HEK293 (cell line): ENCODE results near the gene MS4A6A.

Experiments
- CTCF ChIA-PET: fragments of 350-600 bp; formaldehyde crosslinking; extraction: SDS; loops from one replicate; lab custom pipeline; 2021; ENCODE audit warnings: antibody characterized with exemption; lab: Yijun Ruan, JAX
- POLR2A ChIA-PET: fragments of 300-600 bp; formaldehyde crosslinking; extraction: SDS; loops from one replicate; lab custom pipeline; 2020; ENCODE audit warnings: antibody characterized with exemption, inconsistent platforms; lab: Yijun Ruan, JAX
- H3K27ac ChIP-seq: fragments of 200-500 bp; sonication (Bioruptor generic); 2 replicates; pipeline ENCODE4 v1.5.1; 2014; ENCODE audit warnings: low read depth, low read length, control low read depth, inconsistent platforms; ENCODE audit errors: extremely low read depth
- H3K36me3 ChIP-seq, 2 experiments: fragments of 200-500 bp in 1 of 2; sonication (Bioruptor generic) in 1 of 2; 1 replicate in 1 of 2; 2 replicates in 1 of 2; pipeline ENCODE4 v1.5.1; 2014 to 2017; ENCODE audit warnings: inconsistent platforms in 2 of 2, low read length in 2 of 2; ENCODE audit not compliant: control insufficient read depth in 2 of 2, insufficient read depth in 1 of 2
- H3K4me1 ChIP-seq: fragments of 200-500 bp; sonication (Bioruptor generic); 2 replicates; pipeline ENCODE4 v1.5.1; 2014; ENCODE audit warnings: mild to moderate bottlenecking, low read length, inconsistent platforms; ENCODE audit not compliant: control insufficient read depth, insufficient read depth
- H3K4me3 ChIP-seq: 2 replicates; pipeline ENCODE4 v1.5.1; 2011; ENCODE audit warnings: low read depth, mild to moderate bottlenecking, control low read depth, low read length, moderate library complexity
- H3K9me3 ChIP-seq: fragments of 200-500 bp; sonication (Bioruptor generic); 2 replicates; pipeline ENCODE4 v1.5.1; 2014; ENCODE audit warnings: low read depth, low read length, inconsistent platforms; ENCODE audit not compliant: control insufficient read depth, insufficient read depth
- HOXC10 ChIP-seq: sonication (generic); formaldehyde crosslinking; IDR thresholded peaks from 2 replicates; pipeline ENCODE4 v1.8.1; 2023; ENCODE audit warnings: mild to moderate bottlenecking, missing genetic modification reagents
- SCRT2 ChIP-seq: fragments of 450-650 bp; formaldehyde crosslinking; IDR thresholded peaks from 2 replicates; pipeline ENCODE4 v1.5.1; 2016; ENCODE audit warnings: missing biosample characterization, missing genetic modification characterization
- YY2 ChIP-seq: fragments of 450-650 bp; formaldehyde crosslinking; IDR thresholded peaks from 2 replicates; pipeline ENCODE4 v1.5.1; 2016; ENCODE audit warnings: missing biosample characterization, missing genetic modification characterization
- ZBTB7A ChIP-seq: fragments of 450-650 bp; formaldehyde crosslinking; IDR thresholded peaks from 2 replicates; pipeline ENCODE4 v1.5.1; 2016; ENCODE audit warnings: low read depth, missing biosample characterization, missing genetic modification characterization
- ZFP41 ChIP-seq: fragments of 450-650 bp; formaldehyde crosslinking; IDR thresholded peaks from 2 replicates; pipeline ENCODE4 v1.5.1; 2016; ENCODE audit warnings: missing biosample characterization, missing genetic modification characterization, borderline replicate concordance
- ZNF121 ChIP-seq: fragments of 450-650 bp; formaldehyde crosslinking; IDR thresholded peaks from 2 replicates; pipeline ENCODE4 v1.5.1; 2016; ENCODE audit warnings: missing biosample characterization, missing genetic modification characterization
- ZNF132 ChIP-seq: fragments of 450-650 bp; formaldehyde crosslinking; IDR thresholded peaks from 2 replicates; pipeline ENCODE4 v1.5.1; 2017; ENCODE audit warnings: missing biosample characterization, missing genetic modification characterization, borderline replicate concordance
- ZNF138 ChIP-seq: fragments of 450-650 bp; formaldehyde crosslinking; IDR thresholded peaks from 2 replicates; pipeline ENCODE4 v1.5.1; 2016; ENCODE audit warnings: missing biosample characterization, missing genetic modification characterization, borderline replicate concordance
- ZNF169 ChIP-seq: fragments of 450-650 bp; formaldehyde crosslinking; IDR thresholded peaks from 2 replicates; pipeline ENCODE4 v1.5.1; 2016; ENCODE audit warnings: missing biosample characterization, missing genetic modification characterization
- ZNF223 ChIP-seq: fragments of 450-650 bp; formaldehyde crosslinking; IDR thresholded peaks from 2 replicates; pipeline ENCODE4 v1.5.1; 2016; ENCODE audit warnings: missing biosample characterization, missing genetic modification characterization
- ZNF292 ChIP-seq: fragments of 450-650 bp; formaldehyde crosslinking; IDR thresholded peaks from 2 replicates; pipeline ENCODE4 v1.5.1; 2016; ENCODE audit warnings: low read depth, missing biosample characterization, missing genetic modification characterization, borderline replicate concordance
- ZNF37A ChIP-seq: fragments of 450-650 bp; IDR thresholded peaks from 2 replicates; pipeline ENCODE4 v1.5.1; 2018; ENCODE audit warnings: missing biosample characterization, missing genetic modification characterization
- ZNF404 ChIP-seq: fragments of 450-650 bp; formaldehyde crosslinking; IDR thresholded peaks from 2 replicates; pipeline ENCODE4 v1.5.1; 2017; ENCODE audit warnings: missing biosample characterization, missing genetic modification characterization
- ZNF416 ChIP-seq: fragments of 450-650 bp; formaldehyde crosslinking; IDR thresholded peaks from 2 replicates; pipeline ENCODE4 v1.5.1; 2016; ENCODE audit warnings: missing biosample characterization, missing genetic modification characterization
- ZNF433 ChIP-seq: fragments of 450-650 bp; formaldehyde crosslinking; IDR thresholded peaks from 2 replicates; pipeline ENCODE4 v1.5.1; 2016; ENCODE audit warnings: missing biosample characterization, missing genetic modification characterization, low read depth
- ZNF48 ChIP-seq: fragments of 450-650 bp; formaldehyde crosslinking; IDR thresholded peaks from 2 replicates; pipeline ENCODE4 v1.5.1; 2016; ENCODE audit warnings: missing biosample characterization, missing genetic modification characterization
- ZNF670 ChIP-seq: fragments of 450-650 bp; formaldehyde crosslinking; IDR thresholded peaks from 2 replicates; pipeline ENCODE4 v1.5.1; 2016; ENCODE audit warnings: missing biosample characterization, missing genetic modification characterization, low read depth
- ZNF768 ChIP-seq: fragments of 450-650 bp; formaldehyde crosslinking; IDR thresholded peaks from 2 replicates; pipeline ENCODE4 v1.5.1; 2018; ENCODE audit warnings: missing biosample characterization, mild to moderate bottlenecking, missing genetic modification characterization
- ZNF791 ChIP-seq: fragments of 450-650 bp; formaldehyde crosslinking; IDR thresholded peaks from 2 replicates; pipeline ENCODE4 v1.5.1; 2016; ENCODE audit warnings: missing biosample characterization, missing genetic modification characterization
- ZNF792 ChIP-seq: fragments of 450-650 bp; formaldehyde crosslinking; IDR thresholded peaks from 2 replicates; pipeline ENCODE4 v1.5.1; 2016; ENCODE audit warnings: missing biosample characterization, missing genetic modification characterization
- ZNF830 ChIP-seq: fragments of 450-650 bp; IDR thresholded peaks from 2 replicates; pipeline ENCODE4 v1.5.0; 2018; ENCODE audit warnings: missing biosample characterization, missing genetic modification characterization, low read depth, mild to moderate bottlenecking, moderate library complexity
- ZSCAN30 ChIP-seq: fragments of 450-650 bp; IDR thresholded peaks from 2 replicates; pipeline ENCODE4 v1.5.1; 2018; ENCODE audit warnings: missing biosample characterization, mild to moderate bottlenecking, missing genetic modification characterization, moderate library complexity
- ZXDB ChIP-seq: fragments of 450-650 bp; formaldehyde crosslinking; IDR thresholded peaks from 2 replicates; pipeline ENCODE4 v1.5.1; 2016; ENCODE audit warnings: missing biosample characterization, missing genetic modification characterization
- TF ChIP-seq, protein P1 (sequence below): fragments of 450-650 bp; formaldehyde crosslinking; IDR thresholded peaks from 2 replicates; pipeline ENCODE4 v1.5.1; 2016; ENCODE audit warnings: missing biosample characterization, missing genetic modification characterization
- TF ChIP-seq, protein P2 (sequence below): fragments of 450-650 bp; formaldehyde crosslinking; IDR thresholded peaks from 2 replicates; pipeline ENCODE4 v1.5.1; 2016; ENCODE audit warnings: missing biosample characterization, missing genetic modification characterization
- TF ChIP-seq, protein P3 (sequence below): fragments of 450-650 bp; formaldehyde crosslinking; IDR thresholded peaks from 2 replicates; pipeline ENCODE4 v1.5.1; 2016; ENCODE audit warnings: missing biosample characterization, missing genetic modification characterization

Gene MS4A6A, protein sequence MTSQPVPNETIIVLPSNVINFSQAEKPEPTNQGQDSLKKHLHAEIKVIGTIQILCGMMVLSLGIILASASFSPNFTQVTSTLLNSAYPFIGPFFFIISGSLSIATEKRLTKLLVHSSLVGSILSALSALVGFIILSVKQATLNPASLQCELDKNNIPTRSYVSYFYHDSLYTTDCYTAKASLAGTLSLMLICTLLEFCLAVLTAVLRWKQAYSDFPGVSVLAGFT

DNA sequence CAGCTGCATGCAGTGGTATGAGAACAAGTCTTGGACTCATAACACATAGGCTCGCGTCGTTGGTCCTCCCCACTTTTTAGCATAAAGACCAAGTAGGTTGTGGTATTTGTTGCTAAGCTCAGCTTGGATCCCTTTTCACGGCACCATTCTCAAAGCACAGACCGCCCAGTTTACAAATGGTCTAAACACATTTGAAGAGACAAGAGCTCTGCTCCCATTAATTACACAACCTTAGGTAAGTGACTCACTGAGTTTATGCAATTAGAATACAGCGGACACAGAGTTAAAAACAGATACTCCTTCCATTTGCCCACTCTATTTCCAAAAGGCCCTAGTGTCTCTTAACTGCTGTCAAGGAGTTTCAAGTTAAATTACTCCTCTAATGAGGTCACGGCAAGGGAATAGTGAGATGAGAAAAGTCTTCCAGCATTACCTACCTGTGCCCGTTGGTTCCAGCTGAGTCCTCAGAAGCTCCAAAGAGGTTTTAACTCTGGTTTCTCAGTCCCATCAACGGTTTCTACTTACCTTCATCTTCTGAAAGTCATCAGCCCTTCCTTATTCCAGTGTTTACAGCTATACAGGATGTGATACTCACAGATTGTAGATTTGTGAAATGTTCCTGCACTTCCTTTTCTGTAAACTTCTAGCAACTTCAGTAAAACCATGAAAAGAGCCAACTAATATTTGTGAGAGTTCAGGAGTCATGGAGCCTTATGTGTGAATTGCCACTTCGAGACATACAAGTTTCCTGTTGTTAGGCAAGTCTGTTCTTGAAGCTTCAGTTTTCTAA lies at the start of gene MS4A6A:
MS4A6A (minus strand) TSS at position 543 of the 790 bp plus-strand sequence. CDS start 1,356 bp downstream, outside the sequence.
- CTCF ChIA-PET: interaction anchor here (0.8 to 1.9 kb wide), 2 partner anchors 10 to 68 kb away, joined by 3 to 16 read pairs; no protein-coding TSS in a partner anchor
- POLR2A ChIA-PET: no interaction called here

DNA sequence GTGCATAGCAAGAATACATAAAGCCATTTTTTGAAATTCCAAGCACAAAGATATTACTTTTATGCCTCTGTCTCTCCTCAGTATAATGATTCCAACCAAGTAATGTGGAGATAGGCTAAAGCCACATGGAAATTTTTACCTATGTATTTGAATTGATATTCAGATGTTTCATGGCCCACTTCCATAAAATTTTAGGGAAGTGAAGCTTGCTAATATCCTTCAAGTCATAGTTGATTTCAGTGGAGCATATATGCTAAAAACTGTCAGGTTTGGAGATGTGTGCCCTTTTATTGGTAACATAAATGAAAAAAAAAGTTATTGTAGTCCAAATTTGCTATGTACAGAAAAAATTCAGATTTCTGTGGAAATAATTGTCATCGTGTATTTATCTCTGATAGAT lies 47.8 kb upstream of the MS4A6A start:
- H3K4me3 ChIP-seq: no peak overlapping the region
- ChIA-PET POLR2A (no interaction called here), CTCF (interaction anchor here (1.0 kb wide), 1 partner anchor 21 kb away, joined by 5 read pairs; no protein-coding TSS in a partner anchor)
- no peaks in the 10 kb centered on the region for H3K9me3 ChIP-seq
- H3K27ac ChIP-seq: no peak overlapping the region
- no peaks in the 10 kb centered on the region for H3K4me1 ChIP-seq
- no peaks in the 10 kb centered on the region for H3K36me3 ChIP-seq
- TF ChIP-seq, protein P1, sequence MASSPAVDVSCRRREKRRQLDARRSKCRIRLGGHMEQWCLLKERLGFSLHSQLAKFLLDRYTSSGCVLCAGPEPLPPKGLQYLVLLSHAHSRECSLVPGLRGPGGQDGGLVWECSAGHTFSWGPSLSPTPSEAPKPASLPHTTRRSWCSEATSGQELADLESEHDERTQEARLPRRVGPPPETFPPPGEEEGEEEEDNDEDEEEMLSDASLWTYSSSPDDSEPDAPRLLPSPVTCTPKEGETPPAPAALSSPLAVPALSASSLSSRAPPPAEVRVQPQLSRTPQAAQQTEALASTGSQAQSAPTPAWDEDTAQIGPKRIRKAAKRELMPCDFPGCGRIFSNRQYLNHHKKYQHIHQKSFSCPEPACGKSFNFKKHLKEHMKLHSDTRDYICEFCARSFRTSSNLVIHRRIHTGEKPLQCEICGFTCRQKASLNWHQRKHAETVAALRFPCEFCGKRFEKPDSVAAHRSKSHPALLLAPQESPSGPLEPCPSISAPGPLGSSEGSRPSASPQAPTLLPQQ (tag by site-specific recombination): no peak

More for the DNA sequence above, at the start of gene MS4A6A:
- H3K4me1 ChIP-seq: no peaks in the 10 kb centered on the region
- TF ChIP-seq ZNF223 (tag by site-specific recombination) (no peak), ZNF768 (tag by site-specific recombination) (no peak), ZNF37A (no peak), ZNF169 (tag by site-specific recombination) (no peak), ZNF416 (tag by site-specific recombination) (no peak), ZNF138 (no peak), ZNF433 (no peak), HOXC10 (no peak), SCRT2 (tag by site-specific recombination) (no peak), ZNF292 (tag by site-specific recombination) (no peak), ZSCAN30 (tag by site-specific recombination) (no peak), ZFP41 (no peak), ZNF670 (tag by site-specific recombination) (no peak), ZNF48 (tag by site-specific recombination) (no peak), ZNF791 (no peak), YY2 (tag by site-specific recombination) (no peak), ZXDB (tag by site-specific recombination) (no peak)
- TF ChIP-seq, all 188 proteins: peak for 0
- H3K9me3 ChIP-seq: no peaks in the 10 kb centered on the region
- H3K4me3 ChIP-seq: no peak within 1 kb of the TSS
- no peaks in the 10 kb centered on the region for H3K36me3 ChIP-seq
- no peak within 1 kb of the TSS for H3K27ac ChIP-seq

DNA sequence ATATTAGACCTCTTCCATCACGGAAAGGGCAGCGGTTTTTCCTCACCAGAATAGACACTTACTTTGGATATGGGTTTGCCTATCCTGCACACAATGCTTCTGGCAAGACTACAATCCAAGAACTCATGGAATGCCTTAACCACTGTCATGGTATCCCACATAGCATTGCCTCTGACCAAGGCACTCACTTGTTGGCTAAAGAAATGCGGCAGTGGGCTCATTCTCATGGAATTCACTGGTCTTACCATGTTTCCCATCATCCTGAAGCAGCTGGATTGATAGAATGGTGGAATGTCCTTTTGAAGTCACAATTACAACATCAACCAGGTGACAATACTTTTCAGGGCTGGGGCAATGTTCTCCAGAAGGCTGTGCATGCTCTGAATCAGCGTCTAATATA lies 39.3 kb upstream of the MS4A6A start:
- CTCF ChIA-PET: no interaction called here
- no peak overlapping the region for H3K27ac ChIP-seq
- POLR2A ChIA-PET: no interaction called here
- no peaks in the 10 kb centered on the region for H3K4me1 ChIP-seq
- H3K36me3 ChIP-seq: no peaks in the 10 kb centered on the region
- no peaks in the 10 kb centered on the region for H3K9me3 ChIP-seq
- H3K4me3 ChIP-seq: no peak overlapping the region
- TF ChIP-seq ZNF830 (tag by site-specific recombination) (no peak), ZNF404 (no peak), ZNF132 (no peak), ZNF792 (no peak), ZBTB7A (tag by site-specific recombination) (no peak), ZNF121 (no peak)
- TF ChIP-seq, protein P2, sequence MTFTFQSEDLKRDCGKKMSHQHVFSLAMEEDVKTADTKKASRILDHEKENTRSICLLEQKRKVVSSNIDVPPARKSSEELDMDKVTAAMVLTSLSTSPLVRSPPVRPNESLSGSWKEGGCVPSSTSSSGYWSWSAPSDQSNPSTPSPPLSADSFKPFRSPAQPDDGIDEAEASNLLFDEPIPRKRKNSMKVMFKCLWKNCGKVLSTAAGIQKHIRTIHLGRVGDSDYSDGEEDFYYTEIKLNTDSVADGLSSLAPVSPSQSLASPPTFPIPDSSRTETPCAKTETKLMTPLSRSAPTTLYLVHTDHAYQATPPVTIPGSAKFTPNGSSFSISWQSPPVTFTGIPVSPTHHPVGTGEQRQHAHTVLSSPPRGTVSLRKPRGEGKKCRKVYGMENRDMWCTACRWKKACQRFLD (tag by site-specific recombination): no peak
- TF ChIP-seq, protein P3, sequence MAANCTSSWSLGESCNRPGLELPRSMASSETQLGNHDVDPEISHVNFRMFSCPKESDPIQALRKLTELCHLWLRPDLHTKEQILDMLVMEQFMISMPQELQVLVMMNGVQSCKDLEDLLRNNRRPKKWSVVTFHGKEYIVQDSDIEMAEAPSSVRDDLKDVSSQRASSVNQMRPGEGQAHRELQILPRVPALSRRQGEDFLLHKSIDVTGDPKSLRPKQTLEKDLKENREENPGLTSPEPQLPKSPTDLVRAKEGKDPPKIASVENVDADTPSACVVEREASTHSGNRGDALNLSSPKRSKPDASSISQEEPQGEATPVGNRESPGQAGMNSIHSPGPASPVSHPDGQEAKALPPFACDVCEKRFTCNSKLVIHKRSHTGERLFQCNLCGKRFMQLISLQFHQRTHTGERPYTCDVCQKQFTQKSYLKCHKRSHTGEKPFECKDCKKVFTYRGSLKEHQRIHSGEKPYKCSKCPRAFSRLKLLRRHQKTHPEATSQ: no peak
